Astrocyte (in vitro differentiated cells and primary cell): Measurements from ENCODE around the gene GPR162.

Experiments
- CTCF ChIP-seq: IDR thresholded peaks from 2 replicates; pipeline ENCODE4 v1.5.1; 2011; ENCODE audit warnings: low read depth, mild to moderate bottlenecking, inconsistent platforms, low read length, moderate library complexity; ENCODE audit not compliant: insufficient read depth
- EZH2 ChIP-seq: IDR thresholded peaks from 2 replicates; pipeline ENCODE4 v1.6.1; 2012; ENCODE audit warnings: mild to moderate bottlenecking, low read length, inconsistent platforms; ENCODE audit not compliant: insufficient read depth

- no peak for TF ChIP-seq CTCF
- TF ChIP-seq EZH2, result no peak
These were observed 1.5 kb upstream of the GPR162 start for GRCh38 chr12:6820166-6820565.
